CD14-positive monocyte (primary cell): Measurements from ENCODE around the gene MUTYH. TPM values are rescaled to one million over a fixed set of nuclear protein-coding genes. Genes with fewer than 3 reads are reported as not detected.

Source experiments
- DNase-seq, 3 donors: peaks; one replicate each; pipeline ENCODE4 v3.0.0-alpha.2; 2011 to 2022
- H2AFZ ChIP-seq: 2 replicates; pipeline ENCODE4 v1.6.0; 2012; ENCODE audit warnings: mild to moderate bottlenecking, low read depth, low read length, inconsistent platforms; ENCODE audit not compliant: insufficient read depth, poor library complexity, severe bottlenecking
- H3K27ac ChIP-seq, 2 donors: 1 replicate in 1 of 2; 2 replicates in 1 of 2; pipeline ENCODE4 v1.5.1; 2012 to 2013; ENCODE audit warnings: low read length in 2 of 2, control low read depth in 1 of 2, inconsistent platforms in 1 of 2, low read depth in 1 of 2, mild to moderate bottlenecking in 1 of 2
- H3K27me3 ChIP-seq, 2 donors: one replicate each; pipeline versions ENCODE4 v1.6.0 to v1.6.1; 2011 to 2013; ENCODE audit warnings: low read length in 2 of 2; ENCODE audit not compliant: control insufficient read depth in 2 of 2, insufficient read depth in 2 of 2
- H3K36me3 ChIP-seq, 2 donors: replicated peaks in 1 of 2; 1 replicate in 1 of 2; 2 replicates in 1 of 2; pipeline versions ENCODE4 v1.5.1 to v1.6.1; 2012 to 2013; ENCODE audit warnings: low read length in 2 of 2, control low read depth in 1 of 2, inconsistent platforms in 1 of 2, mild to moderate bottlenecking in 1 of 2; ENCODE audit not compliant: insufficient read depth in 2 of 2, control insufficient read depth in 1 of 2
- H3K4me1 ChIP-seq, 2 donors: 1 replicate in 1 of 2; 2 replicates in 1 of 2; pipeline versions ENCODE4 v1.5.1 to v1.6.1; 2012 to 2013; ENCODE audit warnings: low read length in 2 of 2, control low read depth in 1 of 2, inconsistent platforms in 1 of 2, mild to moderate bottlenecking in 1 of 2, moderate library complexity in 1 of 2; ENCODE audit not compliant: insufficient read depth in 2 of 2, control insufficient read depth in 1 of 2
- H3K4me2 ChIP-seq: replicated peaks from 2 replicates; pipeline ENCODE3; 2012; ENCODE audit warnings: low read length, moderate library complexity, mild to moderate bottlenecking; ENCODE audit not compliant: poor library complexity, severe bottlenecking; ENCODE audit errors: extremely low read depth
- H3K4me3 ChIP-seq, 3 experiments: fragments of 200-600 bp in 1 of 3; sonication (generic) in 1 of 3; replicated peaks in 1 of 3; 1 replicate in 2 of 3; 2 replicates in 1 of 3; pipeline ENCODE4 v1.5.1; 2011 to 2013; ENCODE audit warnings: low read length in 3 of 3, mild to moderate bottlenecking in 3 of 3, control low read depth in 2 of 3, low read depth in 2 of 3, inconsistent platforms in 1 of 3, moderate library complexity in 1 of 3
- H3K79me2 ChIP-seq: 2 replicates; pipeline ENCODE4 v1.6.0; 2012; ENCODE audit warnings: mild to moderate bottlenecking, control low read depth, inconsistent platforms, low read length, moderate library complexity; ENCODE audit not compliant: insufficient read depth
- H3K9ac ChIP-seq: 2 replicates; pipeline ENCODE4 v1.6.0; 2017; ENCODE audit warnings: low read length, mild to moderate bottlenecking; ENCODE audit not compliant: insufficient read depth, poor library complexity, severe bottlenecking
- H3K9me3 ChIP-seq, 2 donors: replicated peaks in 1 of 2; 1 replicate in 1 of 2; 2 replicates in 1 of 2; pipeline versions ENCODE4 v1.5.1 to v1.6.1; 2012 to 2013; ENCODE audit warnings: low read length in 2 of 2, control low read depth in 1 of 2; ENCODE audit not compliant: control insufficient read depth in 1 of 2, insufficient read depth in 1 of 2
- H4K20me1 ChIP-seq: 2 replicates; pipeline ENCODE4 v1.6.0; 2012; ENCODE audit warnings: mild to moderate bottlenecking, low read length, control low read depth, moderate library complexity; ENCODE audit not compliant: insufficient read depth
- H3K27ac Mint-ChIP-seq, 7 donors: one replicate each; pipeline ENCODE4 v1.8.0; 2020; ENCODE audit warnings: mild to moderate bottlenecking in 7 of 7, mixed read lengths in 7 of 7, moderate library complexity in 6 of 7, inconsistent platforms in 2 of 7
- H3K27me3 Mint-ChIP-seq, 3 donors: one replicate each; pipeline ENCODE4 v1.8.0; 2021 to 2022; ENCODE audit warnings: low read depth in 3 of 3, mild to moderate bottlenecking in 3 of 3, mixed read lengths in 3 of 3, moderate library complexity in 3 of 3, inconsistent platforms in 1 of 3
- H3K36me3 Mint-ChIP-seq, 2 donors: one replicate each; pipeline ENCODE4 v1.8.0; 2020; ENCODE audit warnings: mixed read lengths in 2 of 2, inconsistent platforms in 1 of 2, mild to moderate bottlenecking in 1 of 2
- H3K4me1 Mint-ChIP-seq: one replicate; pipeline ENCODE4 v1.8.0; 2020; ENCODE audit warnings: mild to moderate bottlenecking, mixed read lengths
- H3K4me3 Mint-ChIP-seq, 2 donors: one replicate each; pipeline ENCODE4 v1.8.0; 2020; ENCODE audit warnings: mild to moderate bottlenecking in 2 of 2, mixed read lengths in 2 of 2, moderate library complexity in 1 of 2
- H3K9me3 Mint-ChIP-seq, 7 donors: one replicate each; pipeline ENCODE4 v1.8.0; 2020 to 2022; ENCODE audit warnings: mixed read lengths in 7 of 7, mild to moderate bottlenecking in 6 of 7, moderate library complexity in 6 of 7, inconsistent platforms in 2 of 7
- CTCF ChIP-seq: fragments of 200-600 bp; IDR thresholded peaks from one replicate; pipeline ENCODE4 v1.8.0; 2022; ENCODE audit warnings: antibody characterized with exemption, mild to moderate bottlenecking
- WGBS: methylation state at CpG from one replicate; pipeline ENCODE4 v1.1.5; 2013; ENCODE audit warnings: missing lambda C conversion rate; ENCODE audit not compliant: insufficient coverage; 5-methylcytosine and 5-hydroxymethylcytosine counted together
- intact Hi-C, 2 donors: fragments of 100-400 bp; cut with micrococcal nuclease; formaldehyde crosslinking; loops; one replicate each; pipeline versions ENCODE4 v1.15.0 to v1.15.1; 2023
- polyA plus RNA-seq, 3 donors: library from polyadenylated mRNA; depleted of rRNA in 1 of 3; unstranded in 2 of 3; stranded (reverse) in 1 of 3; fragments of 300-500 nt in 2 of 3; fragments of >200 nt in 1 of 3; fragmentation: Illumina TruSeq in 2 of 3; gene quantifications; 1 replicate in 2 of 3; 2 replicates in 1 of 3; pipeline ENCODE4 v1.2.3, GENCODE V29; 2012 to 2021

The MUTYH gene
- polyA plus RNA-seq, 3 donors, result 6.7 to 22.9 (median 8.1) TPM

- Mint-ChIP-seq H3K27me3 (no peaks in the 10 kb centered on the region), H3K9me3 (no peaks in the 10 kb centered on the region), H3K4me1 (no peaks in the 10 kb centered on the region), H3K4me3 (no peak overlapping the region), H3K36me3 (peaks cover 0 to 4% of the 10 kb centered on the region in 2 donors), H3K27ac (no peak overlapping the region)
- no peak for DNase-seq
- Histone ChIP-seq H3K27ac (no peak overlapping the region), H3K27me3 (no peaks in the 10 kb centered on the region), H3K4me3 (no peak overlapping the region), H2AFZ (no peak overlapping the region), H3K36me3 (peaks cover 0 to 7% of the 10 kb centered on the region in 2 donors), H3K4me2 (no peak overlapping the region), H3K9ac (no peak overlapping the region), H4K20me1 (no peaks in the 10 kb centered on the region), H3K4me1 (no peaks in the 10 kb centered on the region), H3K79me2 (no peaks in the 10 kb centered on the region), H3K9me3 (no peaks in the 10 kb centered on the region)
- WGBS, result no CpG with 5 or more reads among the region's 1 CpG
- intact Hi-C loops, result no loop called here
- TF ChIP-seq CTCF, result no peak
These were observed 43.0 kb upstream of the MUTYH start for GRCh38 chr1:45383191-45383590.

- no peak overlapping the region for H2AFZ ChIP-seq
- Mint-ChIP-seq H3K27me3 (no peaks in the 10 kb centered on the region), H3K4me1 (no peaks in the 10 kb centered on the region), H3K4me3 (no peak overlapping the region), H3K36me3 (peaks cover 0 to 7% of the 10 kb centered on the region in 2 donors), H3K27ac (no peak overlapping the region), H3K9me3 (no peaks in the 10 kb centered on the region)
- no peaks in the 10 kb centered on the region for H3K27me3 ChIP-seq
- no CpG with 5 or more reads among the region's 2 CpGs for WGBS
- no peak for DNase-seq
- no peak overlapping the region for H3K4me2 ChIP-seq
- H3K27ac ChIP-seq, result no peak overlapping the region
- no peaks in the 10 kb centered on the region for H3K79me2 ChIP-seq
- TF ChIP-seq CTCF, result no peak
- no peaks in the 10 kb centered on the region for H3K9me3 ChIP-seq
- H3K36me3 ChIP-seq, result peaks cover 0 to 7% of the 10 kb centered on the region in 2 donors
- intact Hi-C loops, result no loop called here
- no peak overlapping the region for H3K4me3 ChIP-seq
- no peak overlapping the region for H3K9ac ChIP-seq
- H3K4me1 ChIP-seq, result no peaks in the 10 kb centered on the region
- H4K20me1 ChIP-seq, result no peaks in the 10 kb centered on the region
These were observed 41.0 kb upstream of the MUTYH start for GRCh38 chr1:45381243-45381642.
